Neural crest cell (in vitro differentiated cells): ENCODE measurements around the gene AFF4. TPM values are rescaled to one million over a fixed set of nuclear protein-coding genes. Genes with fewer than 3 reads are reported as not detected.

Experiments
- DNase-seq: peaks from one replicate; pipeline ENCODE4 v3.0.0; 2021; ENCODE audit warnings: low read depth, mixed read lengths, low spot score
- H3K27ac Mint-ChIP-seq: one replicate; pipeline ENCODE4 v1.8.0; 2021; ENCODE audit warnings: mild to moderate bottlenecking, mixed read lengths; ENCODE audit not compliant: unreplicated experiment
- H3K27me3 Mint-ChIP-seq: 2 replicates; pipeline ENCODE4 v1.8.0; 2021; ENCODE audit warnings: low read depth, mild to moderate bottlenecking, mixed read lengths
- H3K36me3 Mint-ChIP-seq: 2 replicates; pipeline ENCODE4 v1.8.0; 2021; ENCODE audit warnings: low read depth, mild to moderate bottlenecking, mixed read lengths
- H3K4me1 Mint-ChIP-seq: 2 replicates; pipeline ENCODE4 v1.8.0; 2021; ENCODE audit warnings: mixed read lengths
- H3K4me3 Mint-ChIP-seq: one replicate; pipeline ENCODE4 v1.8.0; 2021; ENCODE audit warnings: mild to moderate bottlenecking, mixed read lengths
- H3K9me3 Mint-ChIP-seq: 2 replicates; pipeline ENCODE4 v1.8.0; 2021; ENCODE audit warnings: mixed read lengths
- total RNA-seq: library from RNA; stranded (reverse); gene quantifications from 2 replicates; pipeline ENCODE4 v1.2.1, GENCODE V29; 2021
- TF ChIP-seq, protein P1 (sequence below): fragments of 200-600 bp; sonication (generic); conservative IDR thresholded peaks from 2 replicates; pipeline ENCODE4 v1.5.0; 2021; ENCODE audit warnings: antibody characterized with exemption, mild to moderate bottlenecking

Gene AFF4
- total RNA-seq, 1 donor from 2014 or later = 64.7 TPM

DNA sequence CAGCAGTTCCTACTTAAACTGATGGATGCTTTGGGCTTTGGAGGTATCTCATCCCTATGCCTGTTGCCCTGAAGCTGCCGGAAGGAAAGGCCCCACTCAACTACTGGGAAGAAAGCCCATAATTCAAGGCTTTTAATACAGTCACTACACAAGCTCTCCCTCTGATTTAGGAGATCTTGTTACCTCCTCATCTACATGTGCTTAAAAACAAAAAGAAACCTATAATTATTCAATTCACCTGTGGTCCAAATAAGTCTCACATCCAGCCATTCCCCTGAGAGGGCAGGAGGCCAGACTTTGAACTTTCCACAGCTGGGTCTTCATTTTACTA, 90.7 kb downstream of the AFF4 start:
- TF ChIP-seq, protein P1, sequence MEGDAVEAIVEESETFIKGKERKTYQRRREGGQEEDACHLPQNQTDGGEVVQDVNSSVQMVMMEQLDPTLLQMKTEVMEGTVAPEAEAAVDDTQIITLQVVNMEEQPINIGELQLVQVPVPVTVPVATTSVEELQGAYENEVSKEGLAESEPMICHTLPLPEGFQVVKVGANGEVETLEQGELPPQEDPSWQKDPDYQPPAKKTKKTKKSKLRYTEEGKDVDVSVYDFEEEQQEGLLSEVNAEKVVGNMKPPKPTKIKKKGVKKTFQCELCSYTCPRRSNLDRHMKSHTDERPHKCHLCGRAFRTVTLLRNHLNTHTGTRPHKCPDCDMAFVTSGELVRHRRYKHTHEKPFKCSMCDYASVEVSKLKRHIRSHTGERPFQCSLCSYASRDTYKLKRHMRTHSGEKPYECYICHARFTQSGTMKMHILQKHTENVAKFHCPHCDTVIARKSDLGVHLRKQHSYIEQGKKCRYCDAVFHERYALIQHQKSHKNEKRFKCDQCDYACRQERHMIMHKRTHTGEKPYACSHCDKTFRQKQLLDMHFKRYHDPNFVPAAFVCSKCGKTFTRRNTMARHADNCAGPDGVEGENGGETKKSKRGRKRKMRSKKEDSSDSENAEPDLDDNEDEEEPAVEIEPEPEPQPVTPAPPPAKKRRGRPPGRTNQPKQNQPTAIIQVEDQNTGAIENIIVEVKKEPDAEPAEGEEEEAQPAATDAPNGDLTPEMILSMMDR = no peak
- Mint-ChIP-seq H3K4me3 (no peak overlapping the region), H3K4me1 (peaks cover 7% of the 10 kb centered on the region), H3K27ac (no peak overlapping the region), H3K36me3 (peaks cover 13% of the 10 kb centered on the region), H3K9me3 (no peaks in the 10 kb centered on the region), H3K27me3 (no peaks in the 10 kb centered on the region)
- DNase-seq = no peak

DNA sequence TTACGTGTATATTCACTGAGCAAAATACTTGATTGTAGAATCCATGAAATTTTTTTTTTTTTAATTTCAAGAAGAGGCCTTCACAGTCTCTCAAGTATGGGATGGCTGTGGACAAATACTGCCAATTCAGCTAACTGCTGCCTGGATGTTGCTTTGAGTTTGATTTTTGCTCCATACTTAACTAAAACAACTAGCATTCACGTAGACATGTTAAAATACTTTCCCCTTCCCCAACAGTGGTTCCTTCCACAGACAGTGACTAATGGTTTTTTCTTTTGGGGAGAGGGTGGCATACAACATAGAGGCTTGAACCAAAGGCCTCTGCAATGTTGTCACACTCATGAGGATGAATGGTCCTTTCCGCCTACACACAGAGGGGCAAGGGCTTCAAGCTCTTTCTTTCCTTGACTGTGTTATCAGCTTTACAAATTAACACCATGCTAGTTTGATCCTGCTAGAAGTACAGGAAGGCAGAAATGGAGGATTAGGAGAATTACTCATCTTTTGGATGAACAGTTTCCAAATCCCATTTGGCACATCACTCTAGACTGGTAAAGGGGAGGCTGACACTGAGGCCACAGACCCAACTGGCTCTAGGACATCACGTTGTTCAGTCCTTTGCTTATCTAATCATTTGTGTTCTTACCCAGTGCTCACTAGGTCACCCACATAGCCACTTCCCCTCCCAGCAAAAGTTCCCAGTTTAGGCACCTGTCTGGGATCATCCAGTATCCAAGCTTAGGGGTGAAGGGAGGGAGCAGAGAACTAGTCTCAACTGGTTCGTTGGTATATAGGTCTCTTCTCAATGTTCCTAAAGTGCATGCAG, 91.8 kb downstream of the AFF4 start:
- no peak overlapping the region for H3K4me3 Mint-ChIP-seq
- peaks cover 15% of the 10 kb centered on the region for H3K4me1 Mint-ChIP-seq
- no peak overlapping the region for H3K27ac Mint-ChIP-seq
- DNase-seq = no peak
- H3K36me3 Mint-ChIP-seq = peaks cover 13% of the 10 kb centered on the region
- H3K9me3 Mint-ChIP-seq = no peaks in the 10 kb centered on the region
- H3K27me3 Mint-ChIP-seq = no peaks in the 10 kb centered on the region
- TF ChIP-seq, protein P1 = no peak

DNA sequence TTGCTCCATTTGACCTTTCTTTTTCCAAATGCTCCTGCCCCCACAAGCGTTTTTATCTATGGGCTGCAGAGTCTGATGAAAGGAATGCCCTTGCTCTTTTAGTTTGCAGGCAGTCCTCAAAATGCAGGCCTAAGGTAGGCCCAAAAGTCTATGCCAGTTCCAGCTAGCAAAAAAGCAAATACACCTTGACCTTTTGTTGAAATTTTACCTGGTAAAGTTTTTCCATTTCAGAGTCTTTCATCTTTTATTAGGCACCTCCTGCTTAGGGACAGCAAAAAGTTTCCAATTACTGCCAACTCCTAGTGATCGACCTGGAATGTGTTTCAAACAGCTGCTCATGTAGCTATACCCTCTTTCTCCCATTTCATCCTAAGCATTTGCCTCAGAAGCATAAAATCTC, 92.6 kb downstream of the AFF4 start:
- no peaks in the 10 kb centered on the region for H3K9me3 Mint-ChIP-seq
- H3K36me3 Mint-ChIP-seq = peaks cover 16% of the 10 kb centered on the region
- DNase-seq = no peak
- H3K27me3 Mint-ChIP-seq = peaks cover 4% of the 10 kb centered on the region
- H3K4me1 Mint-ChIP-seq = peaks cover 24% of the 10 kb centered on the region
- H3K27ac Mint-ChIP-seq = no peak overlapping the region
- H3K4me3 Mint-ChIP-seq = peak overlapping the region; percentile 78
- TF ChIP-seq, protein P1 = no peak

DNA sequence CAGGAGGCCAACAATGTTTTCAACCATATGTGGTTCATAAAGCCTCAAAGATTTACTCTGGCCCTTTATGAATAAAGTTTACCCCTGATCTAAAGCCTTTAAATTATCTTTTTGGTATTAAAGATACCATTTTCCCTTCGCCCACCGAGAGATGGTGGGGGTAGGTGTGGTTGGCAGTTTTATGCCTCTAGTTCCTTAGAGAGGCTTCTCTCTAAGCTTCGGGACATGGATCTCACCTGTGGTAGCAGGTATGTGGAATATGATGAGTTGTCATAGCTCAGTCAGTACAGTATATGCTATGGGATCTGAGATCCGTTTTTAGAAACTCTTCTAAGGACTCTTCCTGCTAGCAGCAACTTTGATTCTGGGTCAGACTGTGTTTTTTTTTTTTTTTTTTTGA, 94.7 kb downstream of the AFF4 start:
- H3K36me3 Mint-ChIP-seq = peaks cover 16% of the 10 kb centered on the region
- peaks cover 4% of the 10 kb centered on the region for H3K27me3 Mint-ChIP-seq
- DNase-seq = no peak
- H3K9me3 Mint-ChIP-seq = no peaks in the 10 kb centered on the region
- peaks cover 30% of the 10 kb centered on the region for H3K4me1 Mint-ChIP-seq
- TF ChIP-seq, protein P1 = no peak
- no peak overlapping the region for H3K27ac Mint-ChIP-seq
- H3K4me3 Mint-ChIP-seq = peak overlapping the region; percentile 100

DNA sequence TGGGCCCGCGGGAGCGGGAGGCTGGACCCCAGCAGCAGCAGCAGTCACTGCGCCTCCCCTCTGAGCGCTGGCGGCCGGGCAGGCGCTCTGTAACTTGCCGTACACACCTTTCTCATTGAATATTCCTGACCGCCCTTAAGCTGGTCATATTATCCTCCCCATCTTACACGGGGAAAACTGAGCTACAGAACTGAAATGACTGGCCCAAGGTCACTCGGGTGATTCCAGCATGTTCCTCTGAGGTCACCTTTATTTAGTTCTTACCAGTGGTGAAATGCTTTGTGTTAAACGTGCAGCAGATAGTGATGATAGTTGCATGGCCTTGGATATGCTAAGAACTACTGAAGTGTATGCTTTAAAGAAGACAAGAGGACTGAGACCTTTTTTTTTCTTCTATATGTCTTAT, 96.4 kb downstream of the AFF4 start:
- H3K27ac Mint-ChIP-seq = peak overlapping the region; percentile 100

More for the DNA sequence above, 96.4 kb downstream of the AFF4 start:
- no peak for DNase-seq
- Mint-ChIP-seq H3K4me1 (peaks cover 30% of the 10 kb centered on the region), H3K27me3 (peaks cover 7% of the 10 kb centered on the region), H3K9me3 (no peaks in the 10 kb centered on the region), H3K36me3 (peaks cover 11% of the 10 kb centered on the region), H3K4me3 (peak overlapping the region; percentile 100)
- TF ChIP-seq, protein P1 = no peak
